ENCODE measurements around the gene AP2B1. TPM values are rescaled to one million over a fixed set of nuclear protein-coding genes. Genes with fewer than 3 reads are reported as not detected.

AP2B1 gene
- polyA plus RNA-seq, 1 of the 3 experiments (the other 2 are of a cell fraction), result 97.8 TPM

- Histone ChIP-seq H3K9me2 (0 out of 2 replicates have a peak, but pooled peaks cover 1% of the 10 kb centered on the region), H3K9me3 (no peaks in the 10 kb centered on the region), H2AFZ (ENCODE audit: low read depth) (no peak overlapping the region), H3K36me3 (replicated peaks in 1 of 2; ENCODE audit: control insufficient read depth in 1 of 2, insufficient read depth in 2 of 2, low read length in 1 of 2) (no peaks in the 10 kb centered on the region), H3K9ac (no peak overlapping the region), H3F3A (replicated peaks; ENCODE audit: insufficient read depth) (no peaks in the 10 kb centered on the region), H3K27ac (ENCODE audit: low read depth in 2 of 2, low read length in 1 of 2) (no peak overlapping the region), H3K4me1 (ENCODE audit: control insufficient read depth in 1 of 2, insufficient read depth in 2 of 2, low read depth in 1 of 2, low read length in 1 of 2) (no peaks in the 10 kb centered on the region), H3K79me2 (ENCODE audit: insufficient read depth) (no peaks in the 10 kb centered on the region), H4K20me1 (ENCODE audit: insufficient read depth) (no peaks in the 10 kb centered on the region), H3K4me2 (no peak overlapping the region), H3K4me3 (ENCODE audit: low read depth in 2 of 2, low read length in 1 of 2) (no peak overlapping the region), H3K27me3 (ENCODE audit: insufficient read depth) (peaks cover 60% of the 10 kb centered on the region)
- WGBS (ENCODE audit: low lambda C conversion rate), result 32% methylated on average over 5 of the region's 5 CpGs
- POLR2A ChIA-PET, result no interaction called here
- peak; percentile 26 for DNase-seq
- CTCF ChIA-PET, result interaction anchor here (1.0 to 2.9 kb wide), 4 partner anchors 16 to 243 kb away, joined by 3 to 15 read pairs (median 4); no protein-coding TSS in a partner anchor
- TF ChIP-seq RAD21 (IDR thresholded peaks at IDR 0.05; ENCODE audit: low read length) (peak; percentile 55), CTCF (IDR thresholded peaks at IDR 0.05) (peak; percentile 41), RFX5 (IDR thresholded peaks at IDR 0.05; ENCODE audit: low read length) (no peak)
Measured at GRCh38 chr17:35555691-35556090, 31.4 kb upstream of the AP2B1 start.

- H3K9me3 ChIP-seq, result no peaks in the 10 kb centered on the region
- no peaks in the 10 kb centered on the region for H3K79me2 ChIP-seq (ENCODE audit: insufficient read depth)
- H2AFZ ChIP-seq (ENCODE audit: low read depth), result no peak overlapping the region
- H3K4me1 ChIP-seq (ENCODE audit: control insufficient read depth in 1 of 2, insufficient read depth in 2 of 2, low read depth in 1 of 2, low read length in 1 of 2), result no peaks in the 10 kb centered on the region
- H3K4me3 ChIP-seq (ENCODE audit: low read depth in 2 of 2, low read length in 1 of 2), result no peak overlapping the region
- CTCF ChIA-PET, result interaction anchor here (2.9 kb wide), 1 partner anchor 190 kb away, joined by 15 read pairs; no protein-coding TSS in a partner anchor
- no peaks in the 10 kb centered on the region for H4K20me1 ChIP-seq (ENCODE audit: insufficient read depth)
- H3F3A ChIP-seq (replicated peaks; ENCODE audit: insufficient read depth), result no peaks in the 10 kb centered on the region
- no peaks in the 10 kb centered on the region for H3K9me2 ChIP-seq
- H3K4me2 ChIP-seq, result no peak overlapping the region
- no peak for DNase-seq
- POLR2A ChIA-PET, result no interaction called here
- peaks cover 51% of the 10 kb centered on the region for H3K27me3 ChIP-seq (ENCODE audit: insufficient read depth)
- H3K27ac ChIP-seq (ENCODE audit: low read depth in 2 of 2, low read length in 1 of 2), result no peak overlapping the region
- no peak overlapping the region for H3K9ac ChIP-seq
- no peaks in the 10 kb centered on the region for H3K36me3 ChIP-seq (replicated peaks in 1 of 2; ENCODE audit: control insufficient read depth in 1 of 2, insufficient read depth in 2 of 2, low read length in 1 of 2)
- WGBS (ENCODE audit: low lambda C conversion rate), result 39% methylated on average over 3 of the region's 3 CpGs
- no peak for TF ChIP-seq USF1 (IDR thresholded peaks at IDR 0.05; ENCODE audit: borderline replicate concordance, low read depth)
- TF ChIP-seq CTCF (IDR thresholded peaks at IDR 0.05), result no peak
- no peak for TF ChIP-seq EZH2phosphoT487 (IDR thresholded peaks at IDR 0.05; ENCODE audit: borderline replicate concordance, low read depth)
- no peak for TF ChIP-seq RCOR1 (IDR thresholded peaks at IDR 0.05; ENCODE audit: low read length)
- no peak for TF ChIP-seq RFX5 (IDR thresholded peaks at IDR 0.05; ENCODE audit: low read length)
- no peak for TF ChIP-seq GATA2 (CRISPR knock-in tag; IDR thresholded peaks at IDR 0.05)
- no peak for TF ChIP-seq FOSL2 (IDR thresholded peaks at IDR 0.05; ENCODE audit: borderline replicate concordance, low read depth)
- no peak for TF ChIP-seq RXRA (IDR thresholded peaks at IDR 0.05; ENCODE audit: borderline replicate concordance, low read depth)
- TF ChIP-seq FOXJ3 (CRISPR knock-in tag; IDR thresholded peaks at IDR 0.05), result no peak
- no peak for TF ChIP-seq POLR2AphosphoS5 (IDR thresholded peaks at IDR 0.05; ENCODE audit: low read depth, low read length)
- TF ChIP-seq ZBTB33 (IDR thresholded peaks at IDR 0.05; ENCODE audit: borderline replicate concordance, low read depth), result no peak
- no peak for TF ChIP-seq SIN3A (IDR thresholded peaks at IDR 0.05; ENCODE audit: borderline replicate concordance, low read depth, low read length)
- TF ChIP-seq TAF1 (IDR thresholded peaks at IDR 0.05; ENCODE audit: borderline replicate concordance, low read depth, low read length), result no peak
- no peak for TF ChIP-seq TEAD4 (IDR thresholded peaks at IDR 0.05; ENCODE audit: borderline replicate concordance, insufficient read depth)
- TF ChIP-seq CHD2 (IDR thresholded peaks at IDR 0.05; ENCODE audit: low read length, partially characterized antibody), result no peak
- no peak for TF ChIP-seq MAX (IDR thresholded peaks at IDR 0.05; ENCODE audit: low read depth)
- TF ChIP-seq ELF1 (IDR thresholded peaks at IDR 0.05), result no peak
- no peak for TF ChIP-seq FOXM1 (IDR thresholded peaks at IDR 0.05; ENCODE audit: low read depth)
Measured at GRCh38 chr17:35557353-35557752, 29.8 kb upstream of the AP2B1 start.
